Activated effector memory CD4-positive, alpha-beta T cell treated with Interleukin-2 at 50 U/mL for 16 hours (primary cell): ENCODE results near the gene EPHA1.
A peak's percentile ranks its signal among the peaks of the same experiment; 100 is the strongest.

ENCODE experiments used
- DNase-seq: peaks from one replicate; pipeline ENCODE4 v3.0.0-alpha.2; 2020

Gene EPHA1

DNA sequence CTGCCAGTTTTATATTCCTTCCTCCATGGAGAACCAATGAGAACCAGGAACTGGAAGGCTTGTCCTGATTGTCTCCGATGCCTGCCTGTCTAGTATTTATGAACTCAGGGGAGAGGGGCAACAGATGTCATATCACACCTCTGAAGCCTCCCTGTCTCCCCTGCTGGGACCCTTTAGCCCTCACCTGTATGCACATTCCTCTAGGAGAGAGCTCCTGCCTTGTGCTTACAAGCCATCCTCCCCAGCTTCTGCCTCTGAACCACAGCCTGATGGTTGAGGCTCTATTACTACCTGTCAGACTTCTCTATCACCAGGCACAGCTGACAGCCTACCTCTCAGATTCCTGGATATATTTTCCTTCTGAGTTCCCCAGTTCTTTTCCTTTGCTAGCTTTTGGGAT, 40.3 kb downstream of the EPHA1 start:
- no peak for DNase-seq

DNA sequence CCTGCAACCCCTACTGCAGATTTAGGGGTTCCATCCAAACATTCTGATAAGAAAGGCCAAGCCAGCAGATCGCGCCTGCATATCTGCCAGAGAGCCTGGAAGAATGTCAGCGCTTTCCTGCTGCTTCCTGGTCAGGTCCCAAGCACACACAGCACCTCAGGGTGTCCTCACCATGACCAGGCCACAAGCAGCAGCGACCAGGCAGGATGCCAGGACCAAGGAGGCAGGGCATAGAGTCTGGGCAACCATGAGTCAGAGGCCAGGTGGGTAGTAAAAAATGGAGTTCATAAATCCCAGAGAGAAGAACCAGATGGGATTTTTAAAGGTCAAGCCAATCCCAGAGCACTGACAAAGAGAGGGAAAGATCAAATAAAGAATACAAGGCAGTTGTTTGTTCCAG, 40.7 kb downstream of the EPHA1 start:
- DNase-seq: no peak

DNA sequence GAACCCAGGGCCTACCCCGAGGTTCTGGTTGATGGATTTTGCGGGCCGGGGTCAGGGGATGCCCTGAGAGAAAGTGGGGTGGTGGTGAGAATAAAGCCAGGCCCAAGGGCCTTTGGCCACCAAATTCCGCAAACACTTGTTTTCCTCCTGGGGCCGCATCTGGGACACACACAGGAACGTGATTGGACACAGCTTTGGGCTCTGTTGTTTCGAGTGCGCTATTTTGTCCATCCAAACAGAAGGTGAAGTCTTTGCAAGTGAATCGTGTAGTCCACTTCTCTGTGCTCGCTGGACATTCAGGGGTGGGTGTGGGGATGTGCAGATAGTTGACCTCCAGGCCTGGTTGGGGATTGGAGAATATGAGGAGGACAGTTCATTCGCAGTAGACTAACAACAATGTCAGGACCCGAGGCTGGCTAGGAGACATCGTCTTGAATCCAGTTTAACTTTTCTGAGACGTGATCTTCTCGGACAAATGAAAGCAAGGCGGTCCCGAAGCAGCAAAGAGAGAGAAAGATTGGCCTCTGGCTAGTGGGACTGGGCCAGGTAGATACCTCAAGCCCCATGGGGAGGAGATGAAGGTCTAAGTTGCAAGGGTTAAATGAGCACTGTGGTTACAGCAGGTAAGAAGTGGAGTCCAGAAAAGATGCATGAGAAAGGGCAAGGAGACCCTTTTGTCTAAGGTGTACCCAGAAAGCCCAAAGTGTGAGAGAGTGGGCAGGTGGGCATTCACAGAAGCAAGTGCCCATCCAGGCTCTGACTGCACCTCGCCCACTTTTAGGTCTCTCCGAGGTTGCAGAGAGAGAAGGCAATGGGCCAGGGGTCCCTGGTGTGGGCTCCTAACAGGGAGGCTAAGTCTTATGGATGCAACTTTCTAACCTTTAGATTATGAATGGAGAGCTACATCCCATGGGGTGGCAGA, 45.4 kb downstream of the EPHA1 start:
- DNase-seq: no peak

GRCh38 chr7:143362131-143363015, 46.3 kb downstream of the EPHA1 start, which contains the start of gene FAM131B:
FAM131B (minus strand) TSS chr7:143362713; CDS start chr7:143362603, 110 bp downstream.
- DNase-seq: no peak

- DNase-seq: no peak
These were observed 47.0 kb downstream of the EPHA1 start for GRCh38 chr7:143361552-143362130.

DNA sequence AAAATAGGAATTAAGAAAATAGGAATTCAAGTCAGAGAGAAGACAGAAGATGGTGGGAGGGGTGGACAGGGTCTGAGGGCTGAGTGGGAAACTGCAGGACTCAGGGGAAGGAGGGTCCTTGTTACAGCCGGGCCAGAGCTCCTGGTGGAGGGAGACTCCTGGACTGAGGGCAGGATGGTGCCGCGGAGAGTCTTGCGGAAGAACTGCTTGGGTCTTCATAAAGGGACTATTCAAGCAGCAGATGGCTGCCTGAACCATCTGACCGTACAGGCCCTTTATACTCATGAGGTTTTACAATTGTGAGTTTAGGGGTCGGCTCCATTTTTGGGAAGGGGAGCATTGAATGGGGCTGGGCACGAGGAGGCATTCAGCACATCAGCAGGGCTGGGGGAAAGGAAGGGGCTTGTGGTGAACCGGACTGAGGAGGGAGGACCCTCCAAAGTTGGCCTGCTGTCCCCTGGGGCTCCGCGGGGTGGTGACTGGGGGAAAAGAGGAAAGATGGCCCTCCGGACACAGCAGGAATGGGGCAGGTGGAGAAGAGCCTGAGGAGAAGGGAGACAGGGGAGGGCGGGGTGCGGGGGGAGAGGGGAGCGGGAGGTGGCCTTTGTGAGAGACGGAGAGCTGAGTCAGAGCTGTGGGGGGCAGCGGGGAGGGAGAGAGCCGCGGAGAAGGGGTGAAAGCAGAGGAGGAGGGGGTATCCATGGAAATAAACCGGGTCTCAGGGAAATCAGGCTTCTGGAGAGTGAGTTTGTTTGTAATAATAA, 47.7 kb downstream of the EPHA1 start:
- DNase-seq: no peak

DNA sequence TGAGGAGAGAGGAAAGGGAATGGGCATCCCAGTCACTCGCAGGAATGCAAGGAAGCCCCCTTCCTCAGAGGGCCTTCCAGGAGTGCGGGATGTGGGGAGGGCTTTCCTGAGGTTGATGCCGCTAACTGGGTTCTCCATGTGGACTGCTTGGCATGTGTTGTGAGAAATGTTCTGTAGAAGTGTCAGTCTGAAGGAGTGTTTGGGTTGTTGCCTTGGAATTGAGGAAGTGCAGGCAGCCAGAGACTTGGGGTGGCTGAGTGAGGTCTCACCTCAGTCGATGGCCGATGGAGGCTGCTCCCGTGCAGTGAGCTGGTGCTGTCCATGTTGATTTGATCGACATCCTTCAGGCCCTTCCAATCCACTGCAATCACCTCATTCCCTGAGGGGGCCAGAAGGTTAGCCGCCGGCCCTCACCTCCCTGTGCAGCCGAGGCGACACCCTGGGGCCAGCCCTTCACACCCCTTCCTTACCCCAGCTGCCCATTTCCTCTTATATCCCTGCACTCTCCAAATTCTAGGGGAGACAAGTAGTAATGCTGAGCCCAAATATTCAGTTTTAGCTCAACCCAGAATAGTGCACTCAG, 48.8 kb downstream of the EPHA1 start:
- DNase-seq: no peak

GRCh38 chr7:143358626-143359025, 50.0 kb downstream of the EPHA1 start:
- DNase-seq: no peak

GRCh38 chr7:143356414-143357050, 52.1 kb downstream of the EPHA1 start:
- no peak for DNase-seq

DNA sequence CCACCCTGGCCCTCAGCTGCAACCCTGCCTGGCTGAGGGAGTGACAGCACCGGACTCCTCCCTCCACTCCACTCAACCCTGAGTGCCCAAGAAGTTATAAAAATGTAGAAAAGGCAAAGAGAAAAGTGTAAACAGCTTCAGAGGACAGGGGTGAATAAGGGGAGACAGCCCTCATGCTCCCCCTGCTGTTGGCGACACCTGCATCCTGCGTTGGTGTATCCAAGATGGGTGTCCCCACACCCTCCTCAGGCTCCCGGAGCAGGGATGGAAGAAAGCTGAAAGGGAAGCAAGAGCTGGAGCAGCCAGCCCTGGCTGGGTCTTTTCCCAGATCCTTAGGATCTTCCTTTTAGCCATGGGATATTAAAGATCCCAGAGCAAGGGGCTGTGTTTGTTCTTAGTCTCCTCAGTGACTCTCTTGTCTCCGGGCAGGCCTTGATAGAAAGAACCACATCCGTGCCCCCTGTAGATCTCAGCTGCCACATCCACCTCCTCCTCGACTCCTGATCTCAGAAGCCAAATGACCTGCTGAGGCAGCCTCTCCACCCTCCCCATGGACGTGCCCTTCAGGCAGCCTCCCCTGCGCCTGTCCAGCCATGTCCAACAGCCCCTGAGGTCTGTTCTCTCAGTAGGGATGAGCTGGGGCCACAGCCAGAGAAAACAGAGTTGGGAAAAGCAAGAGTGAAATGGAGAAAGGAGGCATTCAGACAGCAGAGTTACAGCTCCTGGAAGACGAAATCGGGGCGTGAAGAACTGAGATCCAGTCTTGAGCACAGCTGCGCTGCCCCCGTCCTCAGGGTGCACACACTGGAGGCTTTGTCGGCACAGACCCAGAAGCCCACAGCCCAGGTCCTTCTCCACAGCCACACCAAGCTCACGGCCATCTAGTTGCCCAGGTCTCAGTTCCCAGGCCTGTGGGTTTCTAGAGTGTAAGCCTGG, 52.9 kb downstream of the EPHA1 start:
- DNase-seq: no peak

- DNase-seq: no peak
These were observed 53.7 kb downstream of the EPHA1 start for GRCh38 chr7:143354965-143355364.

- DNase-seq: no peak
These were observed 54.3 kb downstream of the EPHA1 start for GRCh38 chr7:143354376-143354775.

GRCh38 chr7:143352531-143353002, 56.1 kb downstream of the EPHA1 start:
- DNase-seq: no peak

DNA sequence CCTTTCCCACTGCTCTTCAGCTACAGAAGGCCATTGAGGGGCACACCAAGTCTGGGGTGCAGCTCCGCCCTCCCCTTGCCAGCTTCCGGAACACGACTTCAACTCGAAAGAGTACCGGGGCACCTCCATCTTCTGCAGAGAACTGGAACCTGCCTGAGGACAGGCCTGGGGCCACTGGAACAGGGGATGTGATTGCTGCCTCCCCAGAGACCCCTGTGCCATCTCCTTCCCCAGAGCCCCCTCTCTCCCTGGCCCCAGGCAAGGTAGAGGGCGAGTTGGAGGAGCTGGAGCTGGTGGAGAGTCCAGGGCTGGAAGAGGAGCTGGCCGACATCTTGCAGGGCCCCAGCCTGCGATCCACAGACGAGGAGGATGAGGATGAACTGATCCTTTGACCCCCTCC, 57.1 kb downstream of the EPHA1 start:
- no peak for DNase-seq

GRCh38 chr7:143351060-143351459, 57.6 kb downstream of the EPHA1 start:
- DNase-seq: no peak

GRCh38 chr7:143347950-143348349, 60.7 kb downstream of the EPHA1 start:
- no peak for DNase-seq

- DNase-seq: no peak
These were observed 62.6 kb downstream of the EPHA1 start for GRCh38 chr7:143346018-143346417.

DNA sequence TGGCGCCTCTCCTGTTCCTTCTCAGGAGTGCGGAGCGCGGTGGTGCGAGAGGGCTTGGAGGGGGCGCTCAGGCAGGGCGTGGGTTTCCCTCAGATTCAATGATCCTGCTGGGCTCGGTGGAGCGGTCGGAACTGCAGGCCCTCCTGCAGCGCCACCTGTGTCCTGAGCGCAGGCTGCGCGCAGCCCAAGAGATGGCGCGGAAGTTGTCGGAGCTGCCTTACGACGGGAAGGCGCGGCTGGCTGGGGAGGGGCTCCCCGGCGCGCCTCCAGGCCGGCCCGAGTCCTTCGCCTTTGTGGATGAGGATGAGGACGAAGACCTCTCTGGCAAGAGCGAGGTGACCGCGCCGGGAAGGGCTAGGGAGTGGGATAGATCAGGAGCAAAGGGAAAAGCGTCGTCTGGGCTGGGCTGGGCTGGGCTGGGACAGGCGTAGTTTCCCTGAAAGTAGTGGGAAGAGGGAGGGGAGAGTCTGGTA, 63.2 kb downstream of the EPHA1 start:
- peak; percentile 57 for DNase-seq

DNA sequence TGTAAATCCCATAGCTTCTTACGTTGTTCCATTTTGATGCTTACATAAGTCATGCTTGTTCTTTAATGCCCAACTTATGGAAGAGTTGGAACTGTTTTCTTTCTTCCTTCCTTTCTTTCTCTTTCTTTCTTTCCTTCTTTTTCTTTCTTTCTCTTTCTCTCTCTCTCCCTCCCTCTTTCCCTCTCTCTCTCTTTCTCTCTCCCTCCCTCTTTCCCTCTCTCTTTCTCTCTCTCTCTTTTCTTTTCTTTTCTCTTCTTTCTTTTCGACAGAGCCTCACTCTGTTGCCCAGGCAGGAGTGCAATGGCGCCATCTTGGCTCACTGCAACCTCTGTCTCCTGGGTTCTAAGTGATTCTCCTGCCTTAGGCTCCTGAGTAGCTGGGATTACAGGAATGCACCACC, 65.1 kb downstream of the EPHA1 start:
- DNase-seq: no peak

DNA sequence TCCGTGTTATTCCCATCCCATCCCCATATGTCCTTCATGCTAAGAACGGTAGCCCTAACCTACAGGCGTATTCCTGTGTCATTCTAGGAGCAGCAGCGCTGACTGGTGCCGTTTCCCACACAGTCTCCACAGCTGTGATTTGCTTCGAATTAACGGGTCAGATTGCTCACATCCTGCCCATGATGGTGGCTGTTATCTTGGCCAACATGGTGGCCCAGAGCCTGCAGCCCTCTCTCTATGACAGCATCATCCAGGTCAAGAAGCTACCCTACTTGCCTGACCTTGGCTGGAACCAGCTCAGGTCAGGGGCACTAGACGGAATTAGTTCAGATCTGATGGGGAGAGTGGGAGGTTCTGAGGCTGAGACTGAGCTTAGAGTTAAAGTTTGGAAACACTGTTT, 66.8 kb downstream of the EPHA1 start:
- DNase-seq: no peak
